CD4-positive, alpha-beta T cell treated with Interleukin-6 for 4 hours (primary cell): Measurements from ENCODE around the gene ANO4.

Experiments
- DNase-seq: peaks from one replicate; pipeline ENCODE4 v3.0.0-alpha.2; 2020; ENCODE audit warnings: mixed read lengths

ANO4 gene

GRCh38 chr12:100820314-100820713 is 25.7 kb downstream of the ANO4 start:
- DNase-seq, result no peak

GRCh38 chr12:100823963-100824362 is 29.4 kb downstream of the ANO4 start:
- no peak for DNase-seq

GRCh38 chr12:100824476-100824875 is 29.9 kb downstream of the ANO4 start:
- DNase-seq, result no peak

GRCh38 chr12:100826323-100826722 is 31.7 kb downstream of the ANO4 start:
- DNase-seq, result no peak

- DNase-seq, result no peak
Measured at GRCh38 chr12:100827901-100828520, 33.4 kb downstream of the ANO4 start.

GRCh38 chr12:100830003-100830795 is 35.6 kb downstream of the ANO4 start:
- DNase-seq, result no peak

- no peak for DNase-seq
Measured at GRCh38 chr12:100833282-100833681, 38.7 kb downstream of the ANO4 start.

GRCh38 chr12:100840748-100841147 is 46.2 kb downstream of the ANO4 start:
- no peak for DNase-seq

GRCh38 chr12:100842156-100842555 is 47.6 kb downstream of the ANO4 start:
- no peak for DNase-seq

- DNase-seq, result no peak
Measured at GRCh38 chr12:100843061-100843460, 48.5 kb downstream of the ANO4 start.

GRCh38 chr12:100845095-100845494 is 50.5 kb downstream of the ANO4 start:
- DNase-seq, result no peak

- DNase-seq, result no peak
Measured at GRCh38 chr12:100851637-100852036, 57.1 kb downstream of the ANO4 start.

- DNase-seq, result no peak
Measured at GRCh38 chr12:100857418-100857817, 62.8 kb downstream of the ANO4 start.

GRCh38 chr12:100857971-100858370 is 63.4 kb downstream of the ANO4 start:
- no peak for DNase-seq

- no peak for DNase-seq
Measured at GRCh38 chr12:100858656-100859055, 64.1 kb downstream of the ANO4 start.

- DNase-seq, result no peak
Measured at GRCh38 chr12:100859063-100859627, 64.6 kb downstream of the ANO4 start.

GRCh38 chr12:100860611-100861010 is 66.0 kb downstream of the ANO4 start:
- DNase-seq, result no peak

- DNase-seq, result no peak
Measured at GRCh38 chr12:100862676-100863075, 68.1 kb downstream of the ANO4 start.

- no peak for DNase-seq
Measured at GRCh38 chr12:100864366-100864765, 69.8 kb downstream of the ANO4 start.

- no peak for DNase-seq
Measured at GRCh38 chr12:100867639-100868393, 73.2 kb downstream of the ANO4 start.

- no peak for DNase-seq
Measured at GRCh38 chr12:100868487-100868886, 73.9 kb downstream of the ANO4 start.

GRCh38 chr12:100871195-100871734 is 76.7 kb downstream of the ANO4 start:
- DNase-seq, result no peak

- DNase-seq, result no peak
Measured at GRCh38 chr12:100875156-100875555, 80.6 kb downstream of the ANO4 start.
